Hindlimb muscle (tissue), 1 donor: ENCODE data around the gene SP2. TPM values are rescaled to one million over a fixed set of nuclear protein-coding genes. Genes with fewer than 3 reads are reported as not detected.
A peak's percentile ranks its signal among the peaks of the same experiment; 100 is the strongest.

Experiments
- DNase-seq: peaks from one replicate; pipeline ENCODE4 v3.0.0-alpha.2; 2013
- polyA plus RNA-seq: library from polyadenylated mRNA; unstranded; fragments of 120-200 nt; gene quantifications from one replicate; pipeline ENCODE4 v1.2.1, GENCODE V29; 2013; ENCODE audit not compliant: insufficient read length

SP2 gene
- polyA plus RNA-seq, 1 donor = 19.0 TPM

GRCh38 chr17:47871048-47871447 is 25.0 kb upstream of the SP2 start:
- no peak for DNase-seq

- no peak for DNase-seq
Measured at GRCh38 chr17:47872019-47872650, 23.9 kb upstream of the SP2 start.

- DNase-seq = no peak
Measured at GRCh38 chr17:47872651-47873161, 23.3 kb upstream of the SP2 start.

GRCh38 chr17:47873200-47874090 is 22.6 kb upstream of the SP2 start:
- no peak for DNase-seq

GRCh38 chr17:47875011-47875985 is 20.7 kb upstream of the SP2 start:
- DNase-seq = no peak

GRCh38 chr17:47877368-47878034 is 18.5 kb upstream of the SP2 start:
- no peak for DNase-seq

GRCh38 chr17:47878203-47879027 is 17.6 kb upstream of the SP2 start:
- no peak for DNase-seq

- DNase-seq = no peak
Measured at GRCh38 chr17:47879028-47879585, 16.9 kb upstream of the SP2 start.

- DNase-seq = no peak
Measured at GRCh38 chr17:47879776-47880454, 16.1 kb upstream of the SP2 start.

GRCh38 chr17:47882247-47882646 is 13.8 kb upstream of the SP2 start:
- DNase-seq = no peak

GRCh38 chr17:47882695-47883588 is 13.1 kb upstream of the SP2 start:
- DNase-seq = no peak

GRCh38 chr17:47883589-47884426 is 12.2 kb upstream of the SP2 start:
- DNase-seq = no peak

GRCh38 chr17:47884427-47884740 is 11.7 kb upstream of the SP2 start:
- DNase-seq = no peak

GRCh38 chr17:47884905-47885730 is 10.9 kb upstream of the SP2 start:
- DNase-seq = no peak

- DNase-seq = no peak
Measured at GRCh38 chr17:47888293-47888692, 7.7 kb upstream of the SP2 start.

GRCh38 chr17:47889734-47890529 is 6.1 kb upstream of the SP2 start:
- DNase-seq = peak; percentile 76
